HG03520 (cell line): ENCODE results near the gene PAQR8.
"Not testable (repeated sequence)": the region's sequence is repeated elsewhere in the genome, so short reads cannot be mapped to it uniquely, and the experiment has no call there.

ENCODE experiments used
- ATAC-seq: cut with Tn5 transposase; IDR thresholded peaks from one replicate; pipeline ENCODE4 v1.9.1; 2021; ENCODE audit warnings: mild to moderate bottlenecking, moderate library complexity; ENCODE audit not compliant: unreplicated experiment

Gene PAQR8

GRCh38 chr6:52405243-52405642 is 43.3 kb downstream of the PAQR8 start:
- ATAC-seq = no peak

- no peak for ATAC-seq
These were observed 45.5 kb downstream of the PAQR8 start for GRCh38 chr6:52407467-52407866.

GRCh38 chr6:52409499-52409898 is 47.5 kb downstream of the PAQR8 start:
- ATAC-seq = no peak

GRCh38 chr6:52410979-52411378 is 49.0 kb downstream of the PAQR8 start:
- no peak for ATAC-seq

GRCh38 chr6:52411911-52412310 is 50.0 kb downstream of the PAQR8 start:
- no peak for ATAC-seq

GRCh38 chr6:52415333-52415732 is 53.4 kb downstream of the PAQR8 start:
- ATAC-seq = no peak

- ATAC-seq = no peak
These were observed 54.1 kb downstream of the PAQR8 start for GRCh38 chr6:52415917-52416628.

GRCh38 chr6:52416629-52417151 is 54.7 kb downstream of the PAQR8 start:
- ATAC-seq = no peak

- no peak for ATAC-seq
These were observed 55.7 kb downstream of the PAQR8 start for GRCh38 chr6:52417675-52418111.

GRCh38 chr6:52418606-52419005 is 56.7 kb downstream of the PAQR8 start:
- no peak for ATAC-seq

GRCh38 chr6:52419809-52420667 is 58.1 kb downstream of the PAQR8 start, which contains the start of gene EFHC1:
TSS of gene EFHC1 (plus strand) at chr6:52420342. CDS start at chr6:52420411, 69 bp downstream.
- ATAC-seq = peak; percentile 95

GRCh38 chr6:52420668-52421358 is 58.9 kb downstream of the PAQR8 start:
- ATAC-seq = no peak

GRCh38 chr6:52422156-52422555 is 60.2 kb downstream of the PAQR8 start:
- no peak for ATAC-seq

GRCh38 chr6:52423448-52423847 is 61.5 kb downstream of the PAQR8 start:
- ATAC-seq = no peak

GRCh38 chr6:52423971-52424381 is 62.0 kb downstream of the PAQR8 start:
- no peak for ATAC-seq

- ATAC-seq = no peak
These were observed 62.6 kb downstream of the PAQR8 start for GRCh38 chr6:52424513-52424912.

- no peak for ATAC-seq
These were observed 64.7 kb downstream of the PAQR8 start for GRCh38 chr6:52426667-52427066.

- ATAC-seq = not testable (repeated sequence)
These were observed 71.3 kb downstream of the PAQR8 start for GRCh38 chr6:52433294-52433693.

- ATAC-seq = no peak
These were observed 73.4 kb downstream of the PAQR8 start for GRCh38 chr6:52435345-52435744.

- no peak for ATAC-seq
These were observed 77.0 kb downstream of the PAQR8 start for GRCh38 chr6:52438926-52439325.

GRCh38 chr6:52454556-52454955 is 92.6 kb downstream of the PAQR8 start:
- ATAC-seq = no peak
